HepG2 (cell line): ENCODE measurements around the gene SLC16A11. TPM values are rescaled to one million over a fixed set of nuclear protein-coding genes. Genes with fewer than 3 reads are reported as not detected.

ENCODE experiments used
- ATAC-seq: fragments of 200-7000 bp; cut with Tn5 transposase; 3 replicates; pipeline ENCODE4 v1.9.1; 2020; ENCODE audit warnings: mild to moderate bottlenecking, moderate library complexity
- BruUV-seq: library from RNA; stranded (reverse); fragments of 400-500 nt; replicated peaks from 2 replicates; lab custom pipeline; 2021; lab: Mats Ljungman, UMichigan
- CTCF ChIA-PET: fragments of 300-600 bp; formaldehyde crosslinking; extraction: SDS; loops from one replicate; lab custom pipeline; 2021; ENCODE audit warnings: low total read pairs, inconsistent platforms, low intra/inter-chr PET ratio; lab: Yijun Ruan, JAX
- POLR2A ChIA-PET: fragments of 350-600 bp; sonication (Branson Sonifier 250); formaldehyde crosslinking; loops from one replicate; lab custom pipeline; 2020; ENCODE audit warnings: antibody characterized with exemption, inconsistent platforms; lab: Yijun Ruan, JAX
- DNase-seq: peaks from one replicate; pipeline ENCODE4 v3.0.0-alpha.2; 2015; ENCODE audit warnings: low spot score
- FAIRE-seq: peaks from 3 replicates; lab custom pipeline; 2011; peaks lifted over from hg19 to GRCh38; lab: Jason Lieb, UNC
- H2AFZ ChIP-seq: one replicate; pipeline ENCODE4 v1.6.1; 2011; ENCODE audit warnings: low read length, inconsistent platforms
- H3K27ac ChIP-seq: fragments of 300-600 bp; 3 replicates; pipeline ENCODE4 v1.8.0; 2011; ENCODE audit warnings: mixed run types, mild to moderate bottlenecking, mixed read lengths, low read length, inconsistent platforms; ENCODE audit not compliant: insufficient read depth; ENCODE audit errors: extremely low read length
- H3K27me3 ChIP-seq, 2 experiments: fragments of 200-600 bp in 1 of 2; 2 replicates in 1 of 2; 3 replicates in 1 of 2; pipeline versions ENCODE4 v1.6.0 to v1.8.0; 2011; ENCODE audit warnings: low read length in 2 of 2, mild to moderate bottlenecking in 2 of 2, moderate library complexity in 2 of 2, inconsistent platforms in 1 of 2; ENCODE audit not compliant: insufficient read depth in 2 of 2, control insufficient read depth in 1 of 2
- H3K36me3 ChIP-seq, 2 experiments: fragments of 200-600 bp in 1 of 2; replicated peaks in 1 of 2; 2 replicates in 1 of 2; 3 replicates in 1 of 2; pipeline versions ENCODE4 v1.5.1 to v1.8.0; 2011; ENCODE audit warnings: low read length in 2 of 2, inconsistent platforms in 1 of 2; ENCODE audit not compliant: insufficient read depth in 2 of 2, control insufficient read depth in 1 of 2
- H3K4me1 ChIP-seq: 2 replicates; pipeline ENCODE4 v1.5.1; 2012; ENCODE audit warnings: low read length, inconsistent platforms; ENCODE audit not compliant: insufficient read depth
- H3K4me2 ChIP-seq: 2 replicates; pipeline ENCODE4 v1.6.0; 2011; ENCODE audit warnings: low read depth, low read length, inconsistent platforms
- H3K4me3 ChIP-seq, 3 experiments: fragments of 200-600 bp in 1 of 3; sonication (generic), shearing (Covaris generic) in 1 of 3; replicated peaks in 1 of 3; 2 replicates each; pipeline ENCODE4 v1.5.1; 2011 to 2016; ENCODE audit warnings: low read length in 3 of 3, inconsistent platforms in 2 of 3, low read depth in 2 of 3, mild to moderate bottlenecking in 2 of 3, control low read depth in 1 of 3, mixed read lengths in 1 of 3; ENCODE audit not compliant: insufficient read depth in 1 of 3
- H3K79me2 ChIP-seq: one replicate; pipeline ENCODE4 v1.6.1; 2011; ENCODE audit warnings: low read length, inconsistent platforms; ENCODE audit not compliant: insufficient read depth
- H3K9ac ChIP-seq: 2 replicates; pipeline ENCODE4 v1.6.0; 2011; ENCODE audit warnings: mild to moderate bottlenecking, low read depth, low read length, inconsistent platforms; ENCODE audit not compliant: insufficient read depth
- H3K9me3 ChIP-seq: 2 replicates; pipeline ENCODE4 v1.5.1; 2012; ENCODE audit warnings: mild to moderate bottlenecking, low read length
- H4K20me1 ChIP-seq: 2 replicates; pipeline ENCODE4 v1.6.0; 2011; ENCODE audit warnings: inconsistent platforms, mild to moderate bottlenecking, low read length, moderate library complexity; ENCODE audit not compliant: insufficient read depth
- CTCF ChIP-seq: sonication (generic); formaldehyde crosslinking; IDR thresholded peaks from 2 replicates; pipeline ENCODE4 v1.5.0; 2020; ENCODE audit warnings: mild to moderate bottlenecking, missing genetic modification reagents, moderate library complexity
- ISX ChIP-seq: sonication (generic); formaldehyde crosslinking; conservative IDR thresholded peaks from 2 replicates; pipeline ENCODE4 v1.5.0; 2020; ENCODE audit warnings: missing genetic modification reagents
- RARG ChIP-seq: sonication (generic); formaldehyde crosslinking; IDR thresholded peaks from 2 replicates; pipeline ENCODE4 v1.4.0; 2020; ENCODE audit warnings: low read depth, mild to moderate bottlenecking, missing genetic modification reagents
- REXO4 ChIP-seq: sonication (generic); formaldehyde crosslinking; IDR thresholded peaks from 2 replicates; pipeline ENCODE4 v1.8.0; 2022; ENCODE audit warnings: missing genetic modification reagents, mild to moderate bottlenecking, borderline replicate concordance
- STAG1 ChIP-seq: sonication (generic); formaldehyde crosslinking; IDR thresholded peaks from 2 replicates; pipeline ENCODE4 v1.4.0; 2020; ENCODE audit warnings: missing genetic modification reagents
- ZKSCAN1 ChIP-seq: fragments of 150-350 bp; IDR thresholded peaks from 2 replicates; pipeline ENCODE4 v1.6.1; 2014; ENCODE audit warnings: low read length
- WGBS: methylation state at CpG from one replicate; pipeline ENCODE4 v1.1.6; 2017; ENCODE audit warnings: low lambda C conversion rate; 5-methylcytosine and 5-hydroxymethylcytosine counted together
- in situ Hi-C: cut with HindIII; loops from 2 replicates; pipeline ENCODE4 v1.10.0; 2017; ENCODE audit warnings: low pct_unique_long_range_greater_than_20kb; ENCODE audit not compliant: extremely low pct_ligation_motif_present
- intact Hi-C: fragments of 100-400 bp; cut with micrococcal nuclease; formaldehyde crosslinking; loops from one replicate; pipeline ENCODE4 v1.10.0; 2022; ENCODE audit not compliant: unreplicated experiment
- polyA plus RNA-seq, 8 experiments: library from polyadenylated mRNA; depleted of rRNA in 3 of 8; stranded (reverse) in 7 of 8; unstranded in 1 of 8; fragments of >200 nt; fragmentation: Illumina TruSeq in 4 of 8; extraction: Trizol in 4 of 8; gene quantifications; 2 replicates each; pipeline versions ENCODE4 v1.2.1 to v1.2.3, GENCODE V29; 2011 to 2016; ENCODE audit warnings: low read depth in 4 of 8, missing spikeins in 1 of 8, mixed read lengths in 1 of 8; ENCODE audit not compliant: insufficient read depth in 1 of 8
- total RNA-seq, 5 experiments: library from RNA; depleted of rRNA; stranded (reverse); fragments of >200 nt; fragmentation: Illumina TruSeq; extraction: Trizol; gene quantifications; 2 replicates each; pipeline ENCODE4 v1.2.3, GENCODE V29; 2016; ENCODE audit warnings: low read depth in 1 of 5

SLC16A11 gene
- total and polyA plus RNA-seq, 2 of the 13 experiments (the other 11 are each of a cell fraction or from before 2014, with no cell fraction given): not detected

GRCh38 chr17:7001318-7001961, 42.5 kb downstream of the SLC16A11 start:
- CTCF ChIA-PET: no interaction called here
- no peak for ATAC-seq
- in situ Hi-C loops: loop anchor here (5.0 to 10.0 kb wide), 2 partner anchors 89 to 147 kb away; no protein-coding TSS in a partner anchor

More at GRCh38 chr17:7001318-7001961, 42.5 kb downstream of the SLC16A11 start:
- BruUV-seq: no TSS peak
- H3K4me3 ChIP-seq: no peak overlapping the region
- DNase-seq (no peak), FAIRE-seq (no peak)
- H3K9ac ChIP-seq: no peak overlapping the region
- POLR2A ChIA-PET: no interaction called here
- H4K20me1 ChIP-seq: peaks cover 4% of the 10 kb centered on the region; the same call in 1 of the 2 replicates
- H3K79me2 ChIP-seq: no peaks in the 10 kb centered on the region
- TF ChIP-seq CTCF (CRISPR knock-in tag): peak; percentile 44
- TF ChIP-seq RARG (CRISPR knock-in tag): no peak
- 0 out of 2 replicates have a peak, but pooled peaks have one; percentile 7 for TF ChIP-seq STAG1 (CRISPR knock-in tag)
- no peak for TF ChIP-seq ZKSCAN1
- TF ChIP-seq REXO4: no peak
- no peak for TF ChIP-seq ISX (CRISPR knock-in tag)
- H3K27me3 ChIP-seq: no peaks in the 10 kb centered on the region
- 79% methylated on average over 10 of the region's 10 CpGs for WGBS
- H2AFZ ChIP-seq: no peak overlapping the region
- H3K9me3 ChIP-seq: no peaks in the 10 kb centered on the region
- intact Hi-C loops: no loop called here
- peaks cover 16 to 41% of the 10 kb centered on the region in 2 experiments; a peak in 4 of 5 replicates for H3K36me3 ChIP-seq
- H3K4me1 ChIP-seq: no peaks in the 10 kb centered on the region
- no peak overlapping the region for H3K27ac ChIP-seq
- H3K4me2 ChIP-seq: no peak overlapping the region
